ENCODE measurements around the gene LSMEM2. TPM values are rescaled to one million over a fixed set of nuclear protein-coding genes. Genes with fewer than 3 reads are reported as not detected.

LSMEM2 gene
- total RNA-seq, 1 donor from 2014 or later = not detected

DNA sequence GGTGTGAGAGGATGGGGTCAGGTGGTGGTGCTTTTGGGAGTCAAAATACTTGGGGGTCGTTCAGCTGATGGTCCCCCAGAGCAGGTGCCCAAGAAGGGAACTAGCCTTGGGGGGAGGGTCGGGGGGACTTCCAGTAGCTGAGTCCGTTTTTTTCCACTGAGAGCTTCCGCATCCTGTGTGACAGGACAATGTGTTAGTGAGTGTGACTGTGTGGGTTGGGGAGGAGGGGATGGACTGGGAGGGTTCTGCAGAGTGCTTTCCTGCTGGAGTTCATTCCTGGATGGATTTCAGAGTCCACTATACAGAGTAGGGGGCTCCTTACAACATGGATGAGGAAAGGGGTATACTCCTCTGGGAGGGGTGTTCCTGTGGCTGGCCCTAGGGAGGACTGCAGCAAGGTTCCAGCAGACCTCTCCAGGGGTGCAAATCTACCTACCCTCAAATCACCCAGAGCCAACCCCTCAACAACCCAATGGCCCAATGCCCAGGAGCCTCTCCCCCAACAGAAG, 44.3 kb downstream of the LSMEM2 start:
- no peak for ATAC-seq

DNA sequence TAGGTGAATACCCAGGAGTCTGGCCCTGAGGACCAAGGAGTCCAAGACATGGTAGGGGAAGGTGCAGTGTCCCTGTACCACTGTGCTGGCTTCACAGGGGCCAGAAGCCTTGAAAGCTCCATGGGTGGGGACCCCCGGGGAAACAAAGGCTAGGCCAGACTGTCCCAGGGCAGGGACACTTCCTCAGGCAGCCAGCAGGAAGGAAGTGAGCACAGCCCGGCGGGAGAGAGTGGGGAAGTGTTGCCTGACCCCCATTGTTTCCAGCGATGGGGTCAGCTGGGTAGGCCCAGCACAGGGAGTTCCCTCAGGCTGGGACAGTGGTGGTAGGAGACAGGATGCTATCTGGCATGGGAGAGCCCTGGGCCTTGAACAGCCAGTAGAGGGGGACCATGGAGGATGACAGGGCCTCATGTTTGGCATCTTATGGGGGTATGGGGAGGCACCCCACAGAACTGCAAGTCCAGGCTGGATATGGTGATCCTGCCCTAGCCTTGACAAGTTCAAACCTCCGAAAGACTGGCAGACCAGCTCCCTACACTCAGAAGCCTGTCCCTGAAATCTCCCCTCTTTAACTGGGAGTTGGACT, 44.8 kb downstream of the LSMEM2 start:
- no peak for ATAC-seq

DNA sequence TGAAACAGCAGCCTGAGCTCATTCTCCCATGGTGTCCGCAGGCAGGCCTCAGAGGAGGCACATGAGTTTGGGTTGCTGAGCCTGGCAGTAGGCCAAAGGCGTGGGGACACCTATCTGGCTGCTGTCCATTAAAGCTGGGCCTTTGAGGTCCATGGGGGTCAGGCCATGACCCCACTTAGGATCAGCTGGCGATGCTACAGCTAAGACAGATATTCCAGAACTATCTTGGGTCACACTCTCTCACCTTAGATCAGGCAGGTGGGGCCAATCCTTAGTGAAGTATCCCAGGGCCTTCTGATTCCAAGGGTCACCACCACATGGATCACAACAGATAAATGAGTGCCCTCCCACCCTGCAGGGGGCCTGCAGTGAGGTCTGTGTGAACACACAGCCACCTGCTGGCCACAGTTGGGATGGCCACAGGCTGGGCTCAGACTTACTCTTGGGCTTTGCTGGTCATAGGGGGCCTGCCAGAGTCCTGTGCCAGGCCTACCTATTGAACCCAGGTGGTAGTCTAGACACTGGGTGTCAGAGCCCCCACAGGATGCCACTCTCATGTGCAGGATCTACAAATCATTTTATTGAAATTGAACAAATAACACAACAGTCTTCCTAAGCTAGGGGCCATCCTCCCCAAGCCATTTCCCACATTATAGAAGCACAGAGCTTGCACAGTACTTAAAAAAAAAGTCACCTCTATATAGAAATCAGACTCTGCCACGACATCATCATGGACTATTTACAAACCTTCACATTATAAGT, 45.6 kb downstream of the LSMEM2 start:
- peak; percentile 6 for ATAC-seq

DNA sequence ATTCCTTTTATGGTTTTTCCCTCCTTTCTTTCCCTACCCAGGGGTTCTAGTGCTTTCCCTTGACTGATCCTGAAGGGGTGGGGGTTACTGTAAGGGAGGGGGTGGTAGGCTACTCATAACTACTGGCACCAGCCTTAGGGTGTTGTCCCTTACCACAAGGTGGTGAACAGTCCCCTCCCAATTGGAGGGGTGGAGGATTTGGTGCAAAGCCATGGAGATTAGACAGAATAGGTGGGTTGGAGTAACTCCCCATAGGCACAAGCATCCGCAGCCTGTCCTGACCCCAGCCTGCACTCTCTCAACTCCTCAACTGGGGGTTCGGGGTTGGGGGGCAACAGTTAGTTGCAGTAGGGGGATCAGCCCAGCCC, 46.2 kb downstream of the LSMEM2 start:
- no peak for ATAC-seq

DNA sequence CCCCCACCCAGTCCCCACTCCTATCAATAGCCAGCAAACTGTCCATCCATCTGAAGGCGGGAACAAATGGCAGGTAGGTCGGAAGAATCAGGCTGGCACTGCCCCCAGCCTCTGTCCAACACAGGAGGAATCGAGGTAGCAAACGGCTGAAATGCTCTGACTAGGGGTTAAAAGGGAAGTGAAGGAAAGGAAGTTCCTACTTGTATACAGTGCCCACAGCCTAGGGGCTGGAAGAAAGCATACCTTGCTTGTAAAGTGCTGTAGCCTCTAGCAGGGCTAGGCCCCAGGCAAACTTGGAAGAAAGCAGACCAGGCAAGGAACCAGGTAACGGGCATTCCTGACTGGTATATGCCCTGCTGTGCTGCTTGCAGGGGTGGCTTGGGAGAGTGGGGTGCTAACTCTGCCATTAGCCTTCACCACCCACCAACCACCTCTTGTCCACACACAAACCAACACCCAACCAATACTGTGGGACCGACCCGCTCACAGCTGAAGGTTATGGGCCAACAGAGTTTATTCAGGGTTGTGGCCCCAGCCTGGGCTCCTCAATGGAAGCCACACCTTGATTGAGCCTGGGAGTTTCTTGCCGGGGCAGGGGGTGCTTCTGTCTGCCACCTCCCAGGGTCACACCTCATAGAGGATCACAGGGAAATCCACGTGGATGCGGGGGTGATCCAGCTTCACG, 46.8 kb downstream of the LSMEM2 start:
- ATAC-seq = no peak

DNA sequence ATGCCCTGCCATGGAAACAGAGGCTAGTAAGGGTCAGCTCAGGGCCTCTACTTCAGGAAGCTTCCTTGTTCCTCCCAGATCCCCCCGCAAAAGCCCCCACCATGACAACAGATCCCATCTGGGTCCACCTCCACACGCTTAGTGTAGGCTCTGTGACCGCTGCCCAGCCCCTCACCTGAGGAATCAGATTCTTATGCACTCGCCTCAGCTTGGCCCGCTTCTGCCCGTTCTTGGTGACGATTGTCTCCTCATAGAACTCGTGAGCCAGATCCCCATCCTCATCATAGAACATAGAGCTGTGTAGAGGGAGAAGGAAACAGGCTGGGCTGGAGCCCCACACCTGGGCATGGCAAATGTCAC, 47.3 kb downstream of the LSMEM2 start:
- ATAC-seq = no peak

DNA sequence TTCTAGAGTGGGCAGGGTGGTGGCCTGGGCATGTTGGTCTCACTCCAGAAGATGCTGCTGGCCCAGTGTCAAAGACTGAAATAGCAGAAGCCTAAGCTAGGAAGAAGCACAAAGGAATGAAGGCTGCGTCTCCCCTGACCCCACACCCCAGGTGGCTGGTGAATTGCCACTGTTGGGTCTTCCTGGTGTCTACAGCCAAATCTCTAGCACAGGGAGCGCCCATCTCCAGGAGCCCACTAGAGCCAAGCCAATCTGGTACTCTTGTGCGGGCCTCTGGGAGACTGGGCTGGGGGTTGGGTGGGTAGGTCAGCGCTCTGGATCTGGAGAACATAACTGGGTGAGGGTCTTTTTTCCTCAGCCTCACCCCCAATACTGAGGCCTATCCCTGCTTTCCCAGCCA, 48.2 kb downstream of the LSMEM2 start:
- no peak for ATAC-seq

DNA sequence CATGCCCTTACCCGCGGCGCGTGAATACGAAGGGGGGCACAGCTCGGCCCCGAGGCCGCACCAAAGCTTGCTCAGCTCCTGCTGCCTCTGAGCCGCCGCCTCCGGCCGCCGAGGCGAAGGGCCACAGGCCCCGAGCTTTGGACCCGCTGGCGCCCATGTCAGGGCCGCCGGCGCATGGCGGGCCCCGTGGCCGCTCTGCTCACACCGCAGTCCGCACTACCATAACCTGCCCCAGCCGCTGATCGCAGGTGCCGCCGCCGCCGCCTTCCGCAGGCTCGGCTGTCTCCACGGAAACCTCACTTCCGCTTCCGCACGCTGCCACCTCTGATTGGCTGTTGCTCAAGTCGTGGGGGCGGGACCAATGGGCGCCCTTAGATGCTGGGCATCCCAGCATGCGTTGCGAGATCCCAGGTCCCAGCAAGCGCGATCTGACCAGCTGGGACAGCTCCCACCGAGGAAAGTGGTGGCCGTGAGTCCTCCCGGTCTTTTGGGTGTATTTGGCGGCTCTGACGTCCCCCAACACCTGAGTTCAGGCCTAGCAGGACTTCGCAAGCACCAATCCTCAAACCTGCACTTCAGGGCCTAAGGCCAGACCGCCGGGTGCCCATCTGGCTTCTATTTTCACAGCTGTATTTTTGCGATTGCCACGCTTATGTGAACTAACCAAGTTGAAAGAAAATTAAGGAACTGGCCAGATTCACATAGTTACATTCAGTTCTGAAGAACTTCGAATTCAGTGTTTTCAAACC, 49.2 kb downstream of the LSMEM2 start, which contains the start of gene TUSC2:
Gene TUSC2, minus strand, starts transcription at position 281 of the 749 bp plus-strand sequence. Its CDS starts 124 bp downstream, at position 157.
- ATAC-seq = peak; percentile 89

DNA sequence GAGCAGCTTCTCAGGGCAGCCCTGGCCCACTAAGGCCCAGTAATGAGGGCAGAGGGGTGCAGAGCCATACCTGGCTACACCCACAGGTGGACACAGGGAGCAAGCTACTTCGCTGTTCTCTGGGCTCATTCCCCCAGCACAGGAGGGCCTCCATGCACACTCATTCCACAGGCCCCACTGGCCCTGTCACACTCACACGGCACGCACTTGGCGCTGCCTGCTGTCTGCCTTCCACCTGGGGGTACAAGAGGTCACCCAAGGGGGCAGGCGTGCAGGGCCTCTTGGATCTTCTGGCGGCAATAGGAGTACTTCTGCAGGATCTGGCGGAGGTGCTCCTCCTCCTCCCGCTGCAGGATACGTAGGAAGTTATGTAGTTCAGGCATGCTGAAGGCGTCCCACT, 51.4 kb downstream of the LSMEM2 start:
- ATAC-seq = no peak

DNA sequence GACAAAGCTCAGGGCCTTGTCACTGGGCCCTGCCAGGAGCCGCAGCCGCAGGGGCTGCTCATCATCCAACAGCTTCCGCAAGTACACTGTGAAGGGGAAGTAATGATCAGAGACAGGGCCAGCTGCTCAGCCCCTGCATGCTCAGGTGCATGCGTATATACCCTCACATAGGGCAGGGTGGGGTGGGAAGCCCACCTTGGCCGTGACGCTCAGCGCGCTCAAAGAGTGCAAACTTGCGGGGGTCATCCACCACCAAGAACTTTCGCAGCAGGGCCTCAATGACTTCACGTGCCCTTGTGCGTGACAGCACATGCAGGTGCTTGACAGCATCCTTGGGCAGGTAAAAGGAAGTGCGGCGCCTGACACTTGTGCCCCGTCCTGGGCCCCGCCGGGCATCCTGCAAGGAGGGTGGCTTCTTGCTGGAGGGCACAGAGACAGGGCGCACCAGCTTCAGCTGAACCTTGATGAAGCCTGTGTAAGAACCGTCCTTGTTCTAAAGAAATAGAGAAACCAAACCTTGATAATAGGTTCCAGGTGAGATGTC, 52.5 kb downstream of the LSMEM2 start:
- no peak for ATAC-seq

DNA sequence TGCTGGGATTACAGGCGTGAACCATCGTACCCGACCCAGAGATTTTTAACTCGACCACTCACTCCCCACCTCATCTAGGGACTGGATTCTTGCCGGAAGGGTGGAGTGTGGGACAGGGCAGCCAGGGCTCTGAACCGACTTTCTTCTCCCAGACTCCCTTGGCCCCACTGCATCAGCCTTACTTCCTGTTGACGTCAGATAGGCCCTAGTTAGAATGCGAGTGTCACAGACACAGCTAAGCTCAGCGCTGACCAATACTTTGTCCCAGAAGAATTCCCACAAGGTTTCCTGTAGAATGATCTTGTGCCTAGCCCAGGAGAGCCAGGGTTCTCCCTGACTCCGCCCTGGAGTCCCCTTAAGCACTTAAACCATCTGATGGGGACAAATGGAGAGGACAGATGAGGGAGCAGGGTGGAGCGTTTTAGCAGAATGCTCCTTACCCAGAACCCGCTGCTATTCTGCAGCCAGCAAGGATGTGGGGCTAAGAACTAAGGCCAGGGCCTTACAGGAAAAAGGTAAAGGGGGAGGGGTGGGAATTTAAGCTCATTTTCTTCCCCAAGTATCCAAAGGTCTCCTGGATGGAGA, 54.9 kb downstream of the LSMEM2 start:
- ATAC-seq = no peak

DNA sequence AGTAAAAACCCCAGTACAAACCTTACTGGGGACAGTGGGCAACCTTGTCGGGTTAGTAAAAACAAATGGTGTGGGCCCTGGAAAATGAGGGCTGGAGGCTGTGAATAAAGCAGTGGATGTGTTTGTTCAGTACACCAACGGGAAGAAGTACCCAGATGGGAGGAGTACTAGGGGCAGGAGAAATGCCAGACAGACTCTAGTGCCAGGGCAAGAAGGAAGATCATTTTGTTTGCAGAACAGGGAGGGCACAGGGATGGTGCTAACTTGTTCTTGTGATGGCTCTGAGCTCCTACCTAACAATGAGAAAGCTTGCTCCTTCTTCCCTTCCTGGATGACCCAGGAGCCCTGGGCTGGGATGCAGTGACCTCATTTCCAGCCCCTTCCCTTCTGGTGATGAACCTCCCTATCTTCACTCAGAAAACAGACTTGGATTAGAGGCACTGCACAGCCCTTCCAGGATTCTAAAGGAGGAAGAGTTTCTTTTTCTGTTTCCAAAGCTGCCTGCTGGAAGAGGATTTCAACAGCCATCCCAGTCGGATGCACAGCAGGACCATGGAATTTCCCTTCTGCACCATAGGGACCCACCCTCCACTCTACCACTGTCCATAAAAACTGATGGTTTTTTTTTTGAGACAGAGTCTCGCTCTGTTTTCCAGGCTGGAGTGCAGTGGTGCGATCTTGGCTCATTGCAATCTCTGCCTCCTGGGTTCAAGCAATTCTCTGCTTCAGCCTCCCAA, 55.6 kb downstream of the LSMEM2 start:
- no peak for ATAC-seq

DNA sequence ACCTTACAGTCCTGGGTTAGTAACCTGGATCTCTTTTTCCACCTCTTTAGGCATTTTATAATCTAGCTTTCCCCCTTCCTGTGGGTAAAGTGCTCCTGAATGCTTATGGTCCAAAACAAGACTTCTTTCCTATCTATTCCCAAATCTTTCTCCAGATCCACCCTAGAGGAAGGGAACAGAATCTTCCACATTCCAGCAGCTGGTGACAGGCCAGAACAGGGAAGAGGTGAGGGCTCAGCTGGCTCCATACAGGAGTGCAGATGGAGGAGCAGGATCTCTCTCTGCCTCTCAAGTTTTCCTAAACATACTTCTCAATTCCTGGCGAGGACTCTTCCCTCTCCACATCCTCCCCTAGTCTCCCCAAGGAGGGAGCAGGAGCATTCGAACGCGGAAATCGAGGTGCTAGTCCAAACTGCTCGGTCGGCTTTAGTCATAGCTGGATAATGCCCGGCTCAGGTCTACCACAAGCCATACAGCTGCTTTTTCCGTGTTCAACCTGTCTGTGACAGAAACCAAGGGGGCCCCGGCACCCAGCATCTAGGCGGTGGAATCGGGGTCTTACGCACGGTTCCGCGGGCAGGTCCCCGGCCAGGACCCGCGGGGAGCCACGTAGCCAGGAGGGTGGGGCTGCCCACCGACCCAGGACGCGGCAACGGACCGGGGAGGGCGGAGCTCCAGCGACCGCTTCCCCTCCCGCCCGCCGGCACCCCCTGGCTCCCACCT, 57.7 kb downstream of the LSMEM2 start:
- ATAC-seq = peak; percentile 31

DNA sequence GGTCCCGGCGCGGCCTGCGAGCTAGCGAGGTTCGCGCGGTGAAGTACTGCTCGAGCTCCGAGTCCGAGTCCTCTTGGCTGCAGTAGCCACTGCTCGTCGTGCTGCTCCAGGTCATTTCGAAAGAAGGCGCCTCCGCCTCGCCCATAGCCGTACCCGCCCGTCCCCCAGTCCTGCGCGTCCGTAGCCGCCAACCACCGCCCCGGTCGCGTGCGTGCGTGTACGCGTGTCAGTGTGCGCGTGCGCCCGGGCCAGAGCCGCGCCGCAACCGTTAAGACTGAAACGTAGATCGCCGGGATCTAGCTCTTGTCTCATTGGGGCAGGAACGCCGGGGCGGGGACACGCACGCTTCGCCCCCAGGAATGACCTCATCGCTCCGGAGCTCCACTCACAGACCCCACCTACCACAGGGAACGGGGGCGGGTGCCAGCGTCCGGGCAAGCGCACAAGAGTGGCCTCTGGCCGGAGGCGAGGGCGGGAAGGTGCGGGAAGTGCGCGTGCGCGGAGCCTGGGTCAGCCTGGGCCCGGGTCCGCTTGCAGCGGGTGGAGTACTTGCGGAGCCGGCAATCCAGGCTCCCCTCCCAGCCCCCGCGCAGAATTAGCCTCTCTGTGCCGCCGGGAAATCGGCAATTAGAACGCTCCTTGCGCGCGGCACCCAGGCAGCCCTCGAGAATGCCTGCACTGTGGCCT, 58.4 kb downstream of the LSMEM2 start:
- ATAC-seq = peak; percentile 86

Other genes starting within 250 kb of the LSMEM2 start
- 59.5 TPM for gene RBM5, start 190.2 kb upstream of the LSMEM2 start, total RNA-seq
- gene SEMA3F, start 123.8 kb upstream of the LSMEM2 start, total RNA-seq = 72.7 TPM
- gene GNAT1, start 87.5 kb upstream of the LSMEM2 start, total RNA-seq = 0.08 TPM
- gene SLC38A3, start 73.8 kb upstream of the LSMEM2 start, total RNA-seq = 0.60 TPM
- 92.0 TPM for gene GNAI2, start 42.9 kb upstream of the LSMEM2 start, total RNA-seq
- gene SEMA3B, start 9.9 kb upstream of the LSMEM2 start, total RNA-seq = 2.4 TPM
- 65.8 TPM for gene IFRD2, start 13.3 kb downstream of the LSMEM2 start, total RNA-seq
- gene HYAL3, start 20.3 kb downstream of the LSMEM2 start, total RNA-seq = 4.8 TPM
- gene NAA80, start 20.3 kb downstream of the LSMEM2 start, total RNA-seq = 7.6 TPM
- 4.1 TPM for gene HYAL1, start 24.5 kb downstream of the LSMEM2 start, total RNA-seq
- gene HYAL2, start 43.7 kb downstream of the LSMEM2 start, total RNA-seq = 30.7 TPM
- 12.2 TPM for gene TUSC2, start 49.1 kb downstream of the LSMEM2 start, total RNA-seq
- gene RASSF1, start 61.7 kb downstream of the LSMEM2 start, total RNA-seq = 13.6 TPM
- gene ZMYND10, start 66.6 kb downstream of the LSMEM2 start, total RNA-seq = 0.64 TPM
- 11.0 TPM for gene NPRL2, start 71.7 kb downstream of the LSMEM2 start, total RNA-seq
- 15.5 TPM for gene CYB561D2, start 71.8 kb downstream of the LSMEM2 start, total RNA-seq
- 19.3 TPM for gene TMEM115, start 80.4 kb downstream of the LSMEM2 start, total RNA-seq
- 0.08 TPM for gene CACNA2D2, start 224.5 kb downstream of the LSMEM2 start, total RNA-seq

Data from esophagus mucosa (tissue), 1 donor.